Right lobe of liver (tissue), 4 donors: ENCODE measurements around the gene POLR1H.

Source experiments
- CTCF ChIP-seq, 4 donors: fragments of 200-600 bp in 3 of 4; fragments of 450-650 bp in 1 of 4; IDR thresholded peaks; one replicate each; pipeline versions ENCODE4 v1.5.1 to v1.8.0; 2016 to 2022; ENCODE audit warnings: antibody characterized with exemption in 4 of 4, mild to moderate bottlenecking in 2 of 4
- POLR2A ChIP-seq: fragments of 450-650 bp; IDR thresholded peaks from one replicate; pipeline ENCODE4 v1.6.1; 2017; ENCODE audit warnings: antibody characterized with exemption, mild to moderate bottlenecking
- donor health status: DM: no; HTN: no; CAD: no.
- donor health status: DM: no; HTN: no; CAD: no.
- donor health status: DM: no; HTN: yes; CAD: no.

DNA sequence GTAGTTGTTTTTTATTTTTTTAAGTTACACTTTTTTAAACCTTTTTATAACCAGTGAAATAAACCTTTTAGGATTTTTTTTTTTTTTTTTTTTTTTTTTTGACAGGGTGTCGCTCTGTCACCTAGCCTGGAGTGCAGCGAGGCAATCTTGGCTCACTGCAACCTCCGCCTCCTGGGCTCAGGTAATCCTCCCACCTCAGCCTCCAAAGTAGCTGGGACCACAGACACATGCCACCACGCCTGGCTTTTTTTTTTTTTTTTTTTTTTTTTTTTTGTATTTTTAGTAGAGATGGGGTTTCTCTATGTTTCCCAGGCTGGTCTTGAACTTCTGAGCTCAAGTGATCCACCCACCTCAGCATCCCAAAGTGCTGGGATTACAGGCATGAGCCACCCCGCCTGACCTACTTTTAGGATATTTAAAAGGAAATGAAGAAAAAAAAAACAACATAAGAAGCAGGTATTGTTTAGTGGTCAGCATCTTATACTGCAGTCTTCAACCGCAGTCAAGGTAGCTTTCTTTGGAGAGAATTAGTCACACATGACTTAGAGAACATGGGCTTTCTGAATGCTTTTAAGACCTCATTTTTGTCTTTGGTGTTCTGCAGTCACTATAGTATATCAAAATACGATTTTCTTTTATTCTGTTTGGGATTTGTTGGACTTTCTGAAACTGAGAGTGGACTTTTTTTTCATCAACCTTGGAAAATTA lies 1.6 kb downstream of the POLR1H start:
- TF ChIP-seq CTCF (IDR thresholded peaks at IDR 0.05) (no peak), POLR2A (no peak)
